ENCODE data around the gene IL5. TPM values are rescaled to one million over a fixed set of nuclear protein-coding genes. Genes with fewer than 3 reads are reported as not detected.
"Not testable (repeated sequence)": the region's sequence is repeated elsewhere in the genome, so short reads cannot be mapped to it uniquely, and the experiment has no call there.

The IL5 gene
- polyA plus RNA-seq, 1 donor (not counting 4 experiments of a cell fraction or from before 2014, with no cell fraction given) = not detected

GRCh38 chr5:132549576-132549975 is 6.3 kb upstream of the IL5 start:
- Histone ChIP-seq H2AFZ (ENCODE audit: control insufficient read depth, low read length) (no peak overlapping the region), H3K4me3 (ENCODE audit: control insufficient read depth in 2 of 3, extremely low read depth in 1 of 3, insufficient read depth in 2 of 3, low read depth in 1 of 3, low read length in 3 of 3) (no peak overlapping the region), H3K9me3 (ENCODE audit: control insufficient read depth, low read depth, low read length) (no peaks in the 10 kb centered on the region), H3K79me2 (ENCODE audit: control insufficient read depth, insufficient read depth, low read length) (no peaks in the 10 kb centered on the region), H3K36me3 (ENCODE audit: control insufficient read depth in 2 of 2, extremely low read depth in 1 of 2, insufficient read depth in 2 of 2, low read length in 2 of 2) (no peaks in the 10 kb centered on the region), H3K4me1 (ENCODE audit: control insufficient read depth, extremely low read depth, insufficient read depth, low read length) (no peaks in the 10 kb centered on the region), H3K9ac (ENCODE audit: control insufficient read depth, extremely low read depth, insufficient read depth, low read length) (no peak overlapping the region), H3K4me2 (ENCODE audit: control insufficient read depth, extremely low read depth, insufficient read depth, low read depth, low read length) (no peak overlapping the region), H4K20me1 (ENCODE audit: control insufficient read depth, extremely low read depth, insufficient read depth, low read length) (no peaks in the 10 kb centered on the region), H3K27me3 (ENCODE audit: control insufficient read depth, extremely low read depth, insufficient read depth, low read length) (no peaks in the 10 kb centered on the region), H3K27ac (ENCODE audit: control insufficient read depth, insufficient read depth, low read length) (no peak overlapping the region), H3K9me1 (ENCODE audit: control insufficient read depth, extremely low read depth, insufficient read depth, low read length) (no peaks in the 10 kb centered on the region)
- dilution Hi-C loops (cut with MboI; ENCODE audit: extremely low pct_ligation_motif_present, low sequenced_read_pairs) = no loop called here
- no peak for TF ChIP-seq CTCF (optimal IDR thresholded peaks at IDR 0.05 in 1 of 3, IDR thresholded peaks at IDR 0.05 in 1 of 3, conservative IDR thresholded peaks at IDR 0.05 in 1 of 3; ENCODE audit: extremely low read depth in 1 of 3, insufficient read depth in 2 of 3, low read length in 3 of 3)
- FAIRE-seq (no peak), DNase-seq (ENCODE audit: low read depth, low spot score) (no peak)

GRCh38 chr5:132548834-132549233 is 5.5 kb upstream of the IL5 start:
- H3K9me3 ChIP-seq (ENCODE audit: control insufficient read depth, low read depth, low read length); DNase-seq (ENCODE audit: low read depth, low spot score); H3K9ac ChIP-seq (ENCODE audit: control insufficient read depth, extremely low read depth, insufficient read depth, low read length); H3K27ac ChIP-seq (ENCODE audit: control insufficient read depth, insufficient read depth, low read length); H3K4me1 ChIP-seq (ENCODE audit: control insufficient read depth, extremely low read depth, insufficient read depth, low read length); H4K20me1 ChIP-seq (ENCODE audit: control insufficient read depth, extremely low read depth, insufficient read depth, low read length); H3K36me3 ChIP-seq (ENCODE audit: control insufficient read depth in 2 of 2, extremely low read depth in 1 of 2, insufficient read depth in 2 of 2, low read length in 2 of 2); H3K27me3 ChIP-seq (ENCODE audit: control insufficient read depth, extremely low read depth, insufficient read depth, low read length); H3K4me3 ChIP-seq (ENCODE audit: control insufficient read depth in 2 of 3, extremely low read depth in 1 of 3, insufficient read depth in 2 of 3, low read depth in 1 of 3, low read length in 3 of 3); H3K79me2 ChIP-seq (ENCODE audit: control insufficient read depth, insufficient read depth, low read length); H3K9me1 ChIP-seq (ENCODE audit: control insufficient read depth, extremely low read depth, insufficient read depth, low read length); H3K4me2 ChIP-seq (ENCODE audit: control insufficient read depth, extremely low read depth, insufficient read depth, low read depth, low read length); dilution Hi-C loops (cut with MboI; ENCODE audit: extremely low pct_ligation_motif_present, low sequenced_read_pairs); FAIRE-seq; H2AFZ ChIP-seq (ENCODE audit: control insufficient read depth, low read length): not testable (repeated sequence)

GRCh38 chr5:132547269-132547668 is 3.9 kb upstream of the IL5 start:
- H3K27ac ChIP-seq (ENCODE audit: control insufficient read depth, insufficient read depth, low read length) = no peak overlapping the region
- no peaks in the 10 kb centered on the region for H4K20me1 ChIP-seq (ENCODE audit: control insufficient read depth, extremely low read depth, insufficient read depth, low read length)
- TF ChIP-seq CTCF (optimal IDR thresholded peaks at IDR 0.05 in 1 of 3, IDR thresholded peaks at IDR 0.05 in 1 of 3, conservative IDR thresholded peaks at IDR 0.05 in 1 of 3; ENCODE audit: extremely low read depth in 1 of 3, insufficient read depth in 2 of 3, low read length in 3 of 3) = no peak
- no peak for TF ChIP-seq EZH2 (IDR thresholded peaks at IDR 0.05; ENCODE audit: low read length)
- H3K4me2 ChIP-seq (ENCODE audit: control insufficient read depth, extremely low read depth, insufficient read depth, low read depth, low read length) = no peak overlapping the region
- H3K9ac ChIP-seq (ENCODE audit: control insufficient read depth, extremely low read depth, insufficient read depth, low read length) = no peak overlapping the region
- H3K36me3 ChIP-seq (ENCODE audit: control insufficient read depth in 2 of 2, extremely low read depth in 1 of 2, insufficient read depth in 2 of 2, low read length in 2 of 2) = no peaks in the 10 kb centered on the region
- dilution Hi-C loops (cut with MboI; ENCODE audit: extremely low pct_ligation_motif_present, low sequenced_read_pairs) = no loop called here
- H2AFZ ChIP-seq (ENCODE audit: control insufficient read depth, low read length) = no peak overlapping the region
- H3K9me3 ChIP-seq (ENCODE audit: control insufficient read depth, low read depth, low read length) = no peaks in the 10 kb centered on the region
- H3K4me3 ChIP-seq (ENCODE audit: control insufficient read depth in 2 of 3, extremely low read depth in 1 of 3, insufficient read depth in 2 of 3, low read depth in 1 of 3, low read length in 3 of 3) = no peak overlapping the region
- no peaks in the 10 kb centered on the region for H3K9me1 ChIP-seq (ENCODE audit: control insufficient read depth, extremely low read depth, insufficient read depth, low read length)
- H3K79me2 ChIP-seq (ENCODE audit: control insufficient read depth, insufficient read depth, low read length) = no peaks in the 10 kb centered on the region
- no peaks in the 10 kb centered on the region for H3K4me1 ChIP-seq (ENCODE audit: control insufficient read depth, extremely low read depth, insufficient read depth, low read length)
- FAIRE-seq (no peak), DNase-seq (ENCODE audit: low read depth, low spot score) (no peak)
- peaks cover 6% of the 10 kb centered on the region for H3K27me3 ChIP-seq (ENCODE audit: control insufficient read depth, extremely low read depth, insufficient read depth, low read length)
